Endothelial cell of umbilical vein (primary cell): ENCODE results near the gene CALD1. TPM values are rescaled to one million over a fixed set of nuclear protein-coding genes. Genes with fewer than 3 reads are reported as not detected.

Source experiments
- BruUV-seq: library from RNA; stranded (reverse); fragments of 400-500 nt; replicated peaks from 2 replicates; lab custom pipeline; 2021; lab: Mats Ljungman, UMichigan
- CTCF ChIA-PET: fragments of 300-600, 350-600 bp; sonication (Branson Sonifier 250); formaldehyde crosslinking; loops from one replicate; lab custom pipeline; 2021; ENCODE audit warnings: antibody characterized with exemption, inconsistent platforms; lab: Charles Lee
- POLR2A ChIA-PET: fragments of 300-600, 350-600 bp; sonication (Branson Sonifier 250); formaldehyde crosslinking; loops from one replicate; lab custom pipeline; 2021; ENCODE audit warnings: antibody characterized with exemption, inconsistent platforms; lab: Charles Lee
- DNase-seq: peaks from one replicate; pipeline ENCODE4 v3.0.0-alpha.2; 2011; ENCODE audit warnings: low read depth, low spot score
- FAIRE-seq: peaks from 2 replicates; lab custom pipeline; 2011; peaks lifted over from hg19 to GRCh38; lab: Jason Lieb, UNC
- H2AFZ ChIP-seq: 2 replicates; pipeline ENCODE4 v1.6.0; 2012; ENCODE audit warnings: low read depth, low read length, control low read depth, inconsistent platforms
- H3K27ac ChIP-seq: 2 replicates; pipeline ENCODE4 v1.5.1; 2011; ENCODE audit warnings: low read depth, mild to moderate bottlenecking, control low read depth, low read length, moderate library complexity; ENCODE audit not compliant: insufficient read depth
- H3K27me3 ChIP-seq, 2 experiments: 2 replicates each; pipeline versions ENCODE4 v1.6.0 to v1.6.1; 2011; ENCODE audit warnings: low read length in 2 of 2, mixed read lengths in 1 of 2; ENCODE audit not compliant: control insufficient read depth in 2 of 2, insufficient read depth in 2 of 2
- H3K36me3 ChIP-seq, 2 experiments: 2 replicates in 1 of 2; 3 replicates in 1 of 2; pipeline ENCODE4 v1.5.1; 2011; ENCODE audit warnings: low read length in 2 of 2, mild to moderate bottlenecking in 1 of 2, moderate library complexity in 1 of 2; ENCODE audit not compliant: control insufficient read depth in 2 of 2, insufficient read depth in 2 of 2; ENCODE audit errors: extremely low read depth in 1 of 2
- H3K4me1 ChIP-seq: 3 replicates; pipeline ENCODE4 v1.5.1; 2011; ENCODE audit warnings: mild to moderate bottlenecking, low read length; ENCODE audit not compliant: control insufficient read depth, insufficient read depth; ENCODE audit errors: extremely low read depth
- H3K4me2 ChIP-seq: 2 replicates; pipeline ENCODE4 v1.6.1; 2011; ENCODE audit warnings: low read length, control low read depth, mixed read lengths; ENCODE audit not compliant: insufficient read depth
- H3K4me3 ChIP-seq, 3 experiments: fragments of 200-600 bp in 1 of 3; sonication (generic), shearing (Covaris generic) in 1 of 3; replicated peaks in 1 of 3; 2 replicates each; pipeline ENCODE4 v1.5.1; 2011 to 2016; ENCODE audit warnings: control low read depth in 3 of 3, low read length in 3 of 3, mild to moderate bottlenecking in 2 of 3, inconsistent platforms in 1 of 3, low read depth in 1 of 3, moderate library complexity in 1 of 3; ENCODE audit not compliant: insufficient read depth in 1 of 3
- H3K79me2 ChIP-seq: 2 replicates; pipeline ENCODE4 v1.6.0; 2012; ENCODE audit warnings: low read length, inconsistent platforms; ENCODE audit not compliant: control insufficient read depth, insufficient read depth
- H3K9ac ChIP-seq: replicated peaks from 2 replicates; pipeline ENCODE3; 2011; ENCODE audit warnings: low read length, control low read depth; ENCODE audit not compliant: insufficient read depth; ENCODE audit errors: extremely low read depth
- H3K9me1 ChIP-seq: replicated peaks from 3 replicates; pipeline ENCODE4 v1.6.0; 2011; ENCODE audit warnings: mild to moderate bottlenecking, low read length; ENCODE audit not compliant: control insufficient read depth, insufficient read depth; ENCODE audit errors: extremely low read depth
- H3K9me3 ChIP-seq: replicated peaks from 2 replicates; pipeline ENCODE4 v1.5.1; 2012; ENCODE audit warnings: low read length, inconsistent platforms; ENCODE audit not compliant: control insufficient read depth, insufficient read depth
- H4K20me1 ChIP-seq: replicated peaks from 2 replicates; pipeline ENCODE3; 2011; ENCODE audit warnings: mild to moderate bottlenecking, low read length; ENCODE audit not compliant: control insufficient read depth, insufficient read depth; ENCODE audit errors: extremely low read depth
- FOS ChIP-seq: IDR thresholded peaks from 2 replicates; pipeline ENCODE4 v1.6.1; 2011; ENCODE audit warnings: mild to moderate bottlenecking, low read length, moderate library complexity, borderline replicate concordance; ENCODE audit not compliant: insufficient read depth
- GATA2 ChIP-seq: IDR thresholded peaks from 2 replicates; pipeline ENCODE4 v1.7.0; 2011; ENCODE audit warnings: low read depth, mild to moderate bottlenecking, moderate library complexity, mixed read lengths, low read length; ENCODE audit not compliant: insufficient read length, insufficient read depth
- POLR2A ChIP-seq: IDR thresholded peaks from 2 replicates; pipeline ENCODE4 v1.6.1; 2012; ENCODE audit warnings: low read depth, mild to moderate bottlenecking, control low read depth, low read length
- POLR2AphosphoS5 ChIP-seq: IDR thresholded peaks from 2 replicates; pipeline ENCODE4 v1.6.1; 2012; ENCODE audit warnings: low read depth, mild to moderate bottlenecking, control low read depth, low read length, moderate library complexity; ENCODE audit not compliant: insufficient read depth
- dilution Hi-C: fragments of 300-500 bp; cut with MboI; formaldehyde crosslinking; loops from one replicate; pipeline ENCODE4 v1.15.0; 2019; ENCODE audit warnings: low sequenced_read_pairs; ENCODE audit not compliant: extremely low pct_ligation_motif_present
- intact Hi-C: fragments of 100-400 bp; cut with micrococcal nuclease; formaldehyde crosslinking; loops from one replicate; pipeline ENCODE4 v1.10.0; 2022
- polyA plus RNA-seq, 4 experiments: library from polyadenylated mRNA; depleted of rRNA in 3 of 4; stranded (reverse) in 3 of 4; unstranded in 1 of 4; fragments of >200 nt; gene quantifications; 2 replicates each; pipeline versions ENCODE4 v1.2.1 to v1.2.3, GENCODE V29; 2011 to 2012; ENCODE audit warnings: missing spikeins in 1 of 4
- total RNA-seq: library from RNA; stranded (reverse); gene quantifications from 2 replicates; pipeline ENCODE4 v1.2.3, GENCODE V29; 2021
- TF ChIP-seq, protein P1 (sequence below): IDR thresholded peaks from 2 replicates; pipeline ENCODE4 v1.6.1; 2011; ENCODE audit not compliant: insufficient read depth, insufficient read length
- TF ChIP-seq, protein P2 (sequence below), 2 donors: IDR thresholded peaks; 1 replicate in 1 of 2; 2 replicates in 1 of 2; pipeline ENCODE4 v1.5.1; 2011; ENCODE audit warnings: low read length in 2 of 2, mild to moderate bottlenecking in 2 of 2, moderate library complexity in 2 of 2, control low read depth in 1 of 2, inconsistent platforms in 1 of 2, low read depth in 1 of 2; ENCODE audit not compliant: insufficient read depth in 1 of 2; ENCODE audit errors: extremely low read depth in 1 of 2

Gene CALD1
- total and polyA plus RNA-seq, 2 donors (not counting 3 experiments of a cell fraction or from before 2014, with no cell fraction given) = 136 to 307 TPM

DNA sequence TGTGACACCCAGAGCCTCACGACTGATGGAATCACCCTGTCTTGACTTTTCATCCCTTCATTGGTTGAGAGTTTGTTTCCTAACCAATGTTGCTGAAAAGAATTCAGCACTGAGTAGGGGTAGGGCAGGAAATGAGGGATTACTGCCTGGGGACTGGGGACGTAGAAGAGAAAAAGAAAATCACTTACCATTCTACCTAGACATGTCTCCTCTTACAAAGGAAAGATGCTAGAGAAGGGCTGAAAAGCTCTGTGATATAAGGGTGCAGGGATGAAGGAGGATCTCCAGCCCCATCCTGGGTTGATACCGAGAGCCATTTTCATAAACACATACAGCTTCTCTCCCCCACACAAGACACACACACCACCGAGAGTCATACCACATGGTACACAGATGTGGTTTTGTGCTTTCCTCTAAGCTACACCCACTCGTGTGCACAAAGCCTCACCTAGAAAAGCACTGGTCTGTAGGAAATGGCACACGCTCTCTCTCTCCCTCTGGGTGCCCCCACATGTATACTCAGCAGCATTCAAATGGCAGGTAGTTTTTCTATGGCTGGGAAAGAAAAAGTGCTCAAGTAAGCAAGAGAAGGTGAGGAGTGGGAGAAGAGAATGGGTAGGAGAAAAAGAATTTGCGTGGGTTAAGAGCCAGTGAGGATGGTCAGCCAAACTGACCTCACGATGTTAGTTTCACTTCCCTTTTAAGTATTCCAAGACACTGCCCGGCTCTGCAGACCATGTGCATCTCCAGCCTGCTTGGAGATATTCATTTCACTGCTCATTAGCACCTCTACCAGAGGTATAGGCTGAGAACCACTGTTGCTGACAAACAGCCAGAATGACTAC, 85.8 kb downstream of the CALD1 start:
- Histone ChIP-seq H3K79me2 (peaks cover 58% of the 10 kb centered on the region), H2AFZ (peak overlapping the region; percentile 3), H3K4me3 (no peak overlapping the region), H3K27me3 (no peaks in the 10 kb centered on the region), H3K9me3 (no peaks in the 10 kb centered on the region), H3K9me1 (no peaks in the 10 kb centered on the region), H3K4me1 (peaks cover 44% of the 10 kb centered on the region), H3K27ac (peak overlapping the region; percentile 68), H3K9ac (peak overlapping the region; percentile 24), H4K20me1 (no peaks in the 10 kb centered on the region), H3K4me2 (peak overlapping the region; percentile 58), H3K36me3 (peaks cover 11 to 13% of the 10 kb centered on the region in 2 experiments)
- BruUV-seq = no TSS peak
- no peak for FAIRE-seq
- DNase-seq = no peak
- dilution Hi-C loops = no loop called here
- CTCF ChIA-PET = interaction anchor here (0.9 to 2.1 kb wide), 2 partner anchors 9 to 51 kb away, joined by 5 to 6 read pairs; no protein-coding TSS in a partner anchor
- intact Hi-C loops = loop anchor here (5.0 kb wide), 1 partner anchor 77 kb away; no protein-coding TSS in a partner anchor
- POLR2A ChIA-PET = no interaction called here
- TF ChIP-seq FOS (no peak), GATA2 (no peak)

DNA sequence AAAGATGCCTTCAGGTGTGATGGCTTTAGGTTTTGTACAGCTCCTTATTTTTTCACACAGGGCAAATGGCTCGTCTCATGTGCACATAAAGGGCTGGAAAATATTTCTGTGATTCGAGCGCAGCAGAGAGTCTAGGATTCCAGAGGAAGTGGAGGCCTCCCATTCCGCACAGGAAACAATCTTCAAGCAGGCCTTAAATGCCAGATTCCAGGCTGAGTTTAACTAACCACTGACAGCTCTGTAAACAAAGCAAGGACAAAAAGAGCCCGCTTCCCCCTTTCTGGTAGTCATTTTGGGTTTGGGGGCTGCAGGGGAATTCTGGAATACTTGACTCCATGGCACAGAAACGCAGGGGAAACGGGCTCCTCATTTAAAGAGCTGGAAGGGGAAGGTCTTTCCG, 87.2 kb downstream of the CALD1 start:
- BruUV-seq = no TSS peak
- dilution Hi-C loops = no loop called here
- no peaks in the 10 kb centered on the region for H3K9me3 ChIP-seq
- H3K9me1 ChIP-seq = no peaks in the 10 kb centered on the region
- peak overlapping the region; percentile 57 for H3K9ac ChIP-seq
- peaks cover 58% of the 10 kb centered on the region for H3K4me1 ChIP-seq
- peak; percentile 79 for DNase-seq
- H3K27ac ChIP-seq = peak overlapping the region; percentile 68
- POLR2A ChIA-PET = no interaction called here
- peak overlapping the region in 1 of 3 experiments; percentile 15 for H3K4me3 ChIP-seq
- intact Hi-C loops = loop anchor here (1.0 to 5.0 kb wide), 2 partner anchors 23 to 76 kb away; no protein-coding TSS in a partner anchor
- CTCF ChIA-PET = interaction anchor here (2.1 kb wide), 1 partner anchor 53 kb away, joined by 6 read pairs; no protein-coding TSS in a partner anchor
- no peak overlapping the region for H2AFZ ChIP-seq
- no peaks in the 10 kb centered on the region for H4K20me1 ChIP-seq
- H3K36me3 ChIP-seq = peaks cover 11 to 13% of the 10 kb centered on the region in 2 experiments
- TF ChIP-seq, protein P1, sequence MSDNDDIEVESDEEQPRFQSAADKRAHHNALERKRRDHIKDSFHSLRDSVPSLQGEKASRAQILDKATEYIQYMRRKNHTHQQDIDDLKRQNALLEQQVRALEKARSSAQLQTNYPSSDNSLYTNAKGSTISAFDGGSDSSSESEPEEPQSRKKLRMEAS = no peak
- TF ChIP-seq, protein P2, sequence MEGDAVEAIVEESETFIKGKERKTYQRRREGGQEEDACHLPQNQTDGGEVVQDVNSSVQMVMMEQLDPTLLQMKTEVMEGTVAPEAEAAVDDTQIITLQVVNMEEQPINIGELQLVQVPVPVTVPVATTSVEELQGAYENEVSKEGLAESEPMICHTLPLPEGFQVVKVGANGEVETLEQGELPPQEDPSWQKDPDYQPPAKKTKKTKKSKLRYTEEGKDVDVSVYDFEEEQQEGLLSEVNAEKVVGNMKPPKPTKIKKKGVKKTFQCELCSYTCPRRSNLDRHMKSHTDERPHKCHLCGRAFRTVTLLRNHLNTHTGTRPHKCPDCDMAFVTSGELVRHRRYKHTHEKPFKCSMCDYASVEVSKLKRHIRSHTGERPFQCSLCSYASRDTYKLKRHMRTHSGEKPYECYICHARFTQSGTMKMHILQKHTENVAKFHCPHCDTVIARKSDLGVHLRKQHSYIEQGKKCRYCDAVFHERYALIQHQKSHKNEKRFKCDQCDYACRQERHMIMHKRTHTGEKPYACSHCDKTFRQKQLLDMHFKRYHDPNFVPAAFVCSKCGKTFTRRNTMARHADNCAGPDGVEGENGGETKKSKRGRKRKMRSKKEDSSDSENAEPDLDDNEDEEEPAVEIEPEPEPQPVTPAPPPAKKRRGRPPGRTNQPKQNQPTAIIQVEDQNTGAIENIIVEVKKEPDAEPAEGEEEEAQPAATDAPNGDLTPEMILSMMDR (IDR thresholded peaks at IDR 0.05; ENCODE audit: extremely low read depth in 1 of 2, insufficient read depth in 1 of 2, low read depth in 1 of 2, low read length in 2 of 2) = no peak
- TF ChIP-seq POLR2A = no peak
- peak; percentile 16 for TF ChIP-seq POLR2AphosphoS5
- peak overlapping the region; percentile 58 for H3K4me2 ChIP-seq
- no peaks in the 10 kb centered on the region for H3K27me3 ChIP-seq
- peaks cover 50% of the 10 kb centered on the region for H3K79me2 ChIP-seq
- peak; percentile 70 for FAIRE-seq
